Hematopoietic multipotent progenitor cell treated with erythropoietin and hydrocortisone succinate and interleukin-3 and kit ligand, for 8 days (in vitro differentiated cells): Measurements from ENCODE around the gene OSBPL5.

ENCODE experiments used
- DNase-seq: peaks from one replicate; pipeline ENCODE4 v3.0.0-alpha.2; 2015

Gene OSBPL5

GRCh38 chr11:3096909-3097530, 68.1 kb downstream of the OSBPL5 start:
- DNase-seq: no peak

- no peak for DNase-seq
These were observed 69.3 kb downstream of the OSBPL5 start for GRCh38 chr11:3095712-3096361.

GRCh38 chr11:3094223-3094824, 70.8 kb downstream of the OSBPL5 start:
- DNase-seq: no peak

DNA sequence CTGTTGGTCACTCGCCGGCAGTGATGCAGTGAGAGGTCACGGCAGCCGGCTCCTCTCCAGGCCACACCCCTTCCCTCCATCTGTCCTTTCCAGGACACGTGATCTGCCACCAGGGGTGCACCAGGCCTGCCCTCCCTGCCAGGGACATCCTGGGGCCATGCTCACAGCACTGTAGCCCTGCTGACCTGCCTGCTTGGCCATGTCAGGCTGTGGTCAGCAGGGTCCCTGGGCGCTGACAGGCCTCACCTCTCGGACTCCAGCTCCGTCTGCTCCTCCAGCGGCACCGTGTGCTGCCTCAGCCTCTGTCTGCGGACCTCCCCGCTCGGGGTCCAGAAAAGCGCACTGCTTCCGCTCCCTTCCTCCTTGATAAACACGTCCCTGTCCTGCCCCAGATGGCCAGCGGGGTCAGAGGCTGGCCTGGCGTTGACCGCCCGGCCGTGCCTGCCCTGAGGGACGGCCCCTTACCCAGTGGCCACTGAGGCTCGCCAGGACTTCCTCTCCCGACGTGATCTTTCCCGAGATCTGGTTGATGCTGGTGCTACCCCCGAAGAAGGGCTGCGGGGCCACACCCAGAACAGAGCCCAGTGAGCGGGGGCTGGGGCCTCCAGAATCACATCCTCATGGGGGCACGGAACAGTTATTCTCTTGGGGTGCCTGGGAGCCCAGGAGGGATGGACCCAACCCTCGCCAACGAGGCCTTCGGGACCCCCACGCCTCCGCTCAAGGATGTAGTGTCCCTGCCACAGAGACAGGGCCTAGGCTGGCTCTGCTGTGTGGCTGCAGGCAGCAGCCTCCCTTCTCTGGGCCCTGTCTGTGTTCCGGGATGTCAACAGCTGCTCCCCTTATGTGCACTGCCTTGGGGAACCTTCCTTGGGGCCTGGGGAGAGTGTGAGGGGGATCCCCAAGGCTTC, 71.6 kb downstream of the OSBPL5 start:
- DNase-seq: no peak

- DNase-seq: no peak
These were observed 72.4 kb downstream of the OSBPL5 start for GRCh38 chr11:3092603-3093141.

GRCh38 chr11:3091846-3092602, 73.1 kb downstream of the OSBPL5 start:
- peak; percentile 63 for DNase-seq

DNA sequence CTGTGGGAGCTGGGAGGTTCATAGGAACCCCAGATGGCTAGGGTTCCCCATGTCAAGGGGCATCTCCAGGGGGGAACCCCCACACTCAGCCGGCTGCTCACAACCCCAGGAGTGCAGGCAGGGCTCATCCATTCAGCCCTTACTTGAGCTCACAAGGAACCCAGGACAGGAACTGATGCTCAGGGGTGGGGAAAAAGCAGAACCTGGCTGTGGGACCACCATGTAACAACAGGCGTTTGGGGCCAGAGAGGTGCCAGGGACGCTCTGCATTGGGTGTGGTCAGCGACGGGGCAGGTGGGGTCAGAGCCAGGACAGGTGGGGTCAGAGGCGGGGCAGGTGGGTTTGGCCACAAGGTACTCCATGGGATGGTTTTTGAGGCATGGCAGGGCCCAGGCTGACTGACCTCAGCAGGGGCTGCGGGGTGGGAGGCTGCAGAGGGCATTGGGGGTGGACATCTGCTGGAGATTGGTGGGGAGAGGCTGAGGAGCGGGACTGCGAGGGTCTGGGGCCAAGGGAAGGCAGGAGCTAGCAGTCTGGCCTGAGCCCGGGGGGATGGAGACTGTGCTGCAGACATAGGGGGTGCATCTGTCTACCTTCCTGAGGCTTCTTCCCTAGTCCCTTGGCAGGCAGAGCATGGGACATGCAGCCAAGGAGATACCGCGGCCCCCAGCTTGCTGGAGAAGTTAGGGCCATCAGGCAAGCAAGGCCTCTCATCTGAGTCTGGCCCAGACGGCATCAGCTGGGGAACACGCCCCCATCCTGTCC, 73.8 kb downstream of the OSBPL5 start:
- no peak for DNase-seq

DNA sequence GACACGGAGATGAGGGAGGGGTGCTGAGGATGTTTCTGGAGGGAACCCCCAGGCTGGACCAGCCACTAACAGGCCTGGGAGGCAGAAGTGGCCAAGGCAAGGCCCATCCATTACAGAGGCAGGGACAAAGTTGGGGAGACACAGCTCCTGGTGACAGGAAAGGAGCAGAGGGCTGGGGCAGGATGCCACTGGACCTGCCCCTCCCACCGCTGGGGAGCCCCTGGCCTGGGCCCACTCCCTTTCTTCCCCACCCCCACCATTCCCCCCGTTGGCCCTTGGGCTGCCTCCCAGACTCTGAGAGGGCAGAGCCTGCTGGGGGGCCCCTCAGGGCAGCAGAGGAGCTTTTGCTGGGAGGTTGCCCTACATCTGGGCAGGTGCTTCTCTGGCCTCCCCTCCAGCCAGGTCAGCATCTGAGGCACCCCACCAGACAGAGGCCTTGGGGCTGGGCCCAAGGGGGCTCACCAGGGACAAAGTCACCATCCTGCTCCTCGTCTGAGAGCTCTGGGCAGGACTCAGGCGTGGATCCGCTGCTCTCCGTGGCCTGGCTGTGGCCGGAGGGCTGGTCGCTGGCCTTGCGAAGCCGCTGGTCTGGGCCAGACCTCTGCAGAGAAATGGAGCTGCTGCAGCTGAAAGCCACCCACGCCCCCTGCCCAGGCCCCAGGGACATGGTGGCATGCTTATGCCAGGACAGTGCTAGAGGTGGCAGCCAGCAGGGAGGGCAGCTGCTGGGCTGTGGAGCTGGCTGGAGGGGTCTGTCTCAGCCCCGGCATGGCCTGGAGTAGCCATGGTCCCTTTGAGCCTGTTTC, 74.8 kb downstream of the OSBPL5 start:
- DNase-seq: no peak

GRCh38 chr11:3089236-3090061, 75.7 kb downstream of the OSBPL5 start:
- DNase-seq: no peak

- DNase-seq: no peak
These were observed 76.3 kb downstream of the OSBPL5 start for GRCh38 chr11:3088806-3089205.

DNA sequence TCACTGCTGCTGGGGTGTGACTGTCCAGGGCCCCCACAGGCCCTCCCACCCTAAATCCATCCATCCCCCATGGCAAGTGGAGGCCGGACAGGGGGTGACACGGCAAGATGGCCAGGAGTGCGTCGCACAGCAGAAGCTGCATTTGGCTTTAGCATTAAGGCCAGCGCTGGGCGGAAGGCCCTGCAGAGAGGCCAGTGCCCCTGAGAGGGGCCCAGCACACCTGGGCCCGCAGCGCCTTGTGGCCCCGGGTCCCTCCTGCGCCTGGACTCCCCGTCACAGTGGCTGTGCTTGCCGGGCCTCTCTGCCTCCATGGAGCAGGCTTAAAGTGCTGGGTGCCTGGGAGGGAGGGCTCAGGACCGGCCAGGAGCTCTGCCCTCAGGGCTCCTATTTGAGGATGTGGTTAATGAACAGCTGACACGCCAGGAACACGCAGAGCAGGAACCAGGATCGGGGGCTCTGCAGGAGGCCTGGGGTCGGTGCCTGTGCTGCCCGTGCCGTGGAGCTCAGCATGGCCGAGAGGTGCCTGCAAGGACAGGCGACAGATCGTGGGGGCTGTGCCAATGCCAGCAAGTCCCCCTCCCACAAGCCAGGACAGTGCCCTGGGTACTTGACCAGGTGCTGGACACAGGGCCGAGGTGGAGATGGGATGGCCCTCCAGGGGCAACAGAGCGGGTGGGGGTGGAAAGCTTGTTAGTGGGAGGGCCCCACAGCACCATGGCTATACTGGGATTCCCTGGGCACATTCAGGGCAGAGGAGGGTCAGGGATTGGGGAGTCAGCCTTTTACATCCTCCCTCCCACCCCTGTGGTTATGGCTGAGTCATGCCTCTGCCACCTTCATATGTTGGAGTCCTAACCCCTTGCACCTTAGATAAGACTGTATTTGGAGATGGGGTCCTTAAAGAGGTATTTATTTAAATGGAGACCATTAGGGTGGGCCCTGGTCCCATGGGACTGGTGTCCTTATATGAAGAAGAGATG, 77.0 kb downstream of the OSBPL5 start:
- DNase-seq: no peak

GRCh38 chr11:3087373-3087772, 77.7 kb downstream of the OSBPL5 start:
- no peak for DNase-seq

DNA sequence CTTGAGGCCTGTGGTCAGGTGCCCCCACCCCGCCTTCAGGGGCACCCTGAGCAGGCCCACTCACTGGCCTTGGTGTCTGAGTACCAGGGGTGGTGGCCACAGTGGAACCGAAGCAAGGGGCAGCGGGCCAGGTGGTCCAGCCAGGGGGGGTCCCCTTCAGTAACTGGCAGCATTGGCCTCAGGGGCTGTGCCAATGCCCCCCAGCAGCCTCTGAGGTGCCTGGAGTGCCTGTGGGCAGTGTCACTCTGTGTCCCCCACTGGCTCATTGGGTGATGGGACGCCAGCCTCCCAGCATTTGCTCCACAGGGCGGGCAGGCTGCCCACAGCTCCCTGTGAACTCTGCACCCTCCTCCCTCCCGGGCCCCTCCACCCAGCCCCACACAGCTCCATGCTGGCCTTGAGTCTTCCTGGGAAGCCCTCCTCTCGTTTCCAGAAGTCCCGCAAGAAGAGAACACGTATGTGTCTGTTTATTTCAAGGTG, 78.4 kb downstream of the OSBPL5 start:
- no peak for DNase-seq

DNA sequence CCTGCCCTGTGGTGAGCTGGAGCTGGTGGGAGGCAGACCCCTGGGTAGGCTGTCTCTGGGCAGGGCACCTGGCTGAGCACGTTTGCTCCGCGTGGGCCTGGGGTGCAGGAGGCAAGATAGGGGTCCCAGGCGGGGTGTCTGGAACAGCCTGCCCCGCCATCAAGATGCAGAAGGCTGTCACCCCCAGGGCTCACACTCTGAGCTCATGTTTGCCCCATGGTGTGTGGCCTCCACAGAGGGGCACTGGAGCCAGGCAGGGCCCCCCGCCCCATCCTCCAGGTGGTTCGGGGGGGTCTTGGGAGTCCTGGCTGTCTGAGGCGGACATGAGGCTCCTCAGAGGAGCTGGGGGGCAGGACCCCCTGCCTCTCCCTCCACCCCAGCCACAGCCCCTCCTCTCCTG, 79.0 kb downstream of the OSBPL5 start:
- no peak for DNase-seq

GRCh38 chr11:3085052-3085451, 80.1 kb downstream of the OSBPL5 start:
- no peak for DNase-seq

DNA sequence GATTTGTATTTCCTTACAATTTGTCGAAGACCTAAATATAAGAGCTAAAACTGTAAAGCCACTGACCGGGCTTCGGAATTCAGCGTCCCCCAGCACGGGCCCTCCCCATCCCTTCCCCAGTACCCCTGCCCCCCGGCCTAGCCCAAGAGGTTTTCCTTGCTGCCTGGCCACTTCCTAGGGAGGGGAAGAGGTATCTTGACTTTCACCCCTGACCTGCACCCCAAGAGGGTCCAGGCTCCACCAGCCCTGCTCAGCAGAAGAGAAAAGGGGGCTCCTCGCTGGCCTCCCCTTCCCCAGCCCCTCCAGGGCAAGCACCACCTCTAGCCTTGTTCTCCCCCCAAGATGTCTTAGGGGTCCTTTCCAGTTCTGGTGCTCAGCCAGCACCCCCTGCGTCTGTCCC, 81.8 kb downstream of the OSBPL5 start:
- no peak for DNase-seq

- DNase-seq: no peak
These were observed 83.7 kb downstream of the OSBPL5 start for GRCh38 chr11:3081386-3081751.

- no peak for DNase-seq
These were observed 84.3 kb downstream of the OSBPL5 start for GRCh38 chr11:3080733-3081385.
